PC-3 (cell line): ENCODE results near the gene HLA-A.

Experiments used
- CTCF ChIP-seq: fragments of 300-600 bp; sonication (generic); conservative IDR thresholded peaks from 2 replicates; pipeline ENCODE4 v1.5.1; 2017; ENCODE audit warnings: antibody characterized with exemption, low read depth, mild to moderate bottlenecking, low read length
- EZH2 ChIP-seq: fragments of 300-600 bp; sonication (generic); IDR thresholded peaks from one replicate; pipeline ENCODE4 v1.6.1; 2017; ENCODE audit warnings: antibody characterized with exemption, mild to moderate bottlenecking, low read length; ENCODE audit not compliant: unreplicated experiment

- no peak for TF ChIP-seq CTCF
- no peak for TF ChIP-seq EZH2
Measured at GRCh38 chr6:29953686-29954085, 11.4 kb downstream of the HLA-A start.
